Measurements from ENCODE around the gene ZNF48.

Gene ZNF48

DNA sequence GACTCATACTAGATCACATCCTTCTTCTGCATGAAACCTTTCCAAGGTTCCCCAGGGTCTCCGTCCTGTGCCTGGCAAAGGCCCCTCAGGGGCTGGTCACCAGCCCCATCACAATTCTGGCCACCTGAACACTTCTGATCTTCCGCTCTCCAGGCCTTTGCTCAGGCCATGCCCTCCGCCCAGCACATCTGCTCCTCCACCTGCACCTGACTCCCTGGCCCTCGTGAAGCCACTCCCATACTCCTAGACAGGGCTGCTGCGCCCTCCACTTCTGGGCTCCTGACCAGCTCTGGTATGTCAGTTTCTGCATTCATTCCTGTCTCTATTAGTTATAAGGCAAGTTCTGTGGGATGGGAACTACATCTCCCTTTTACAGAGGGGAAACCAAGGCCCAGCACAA is 22.5 kb upstream of the ZNF48 start:
- Histone ChIP-seq H3K36me3 (ENCODE audit: insufficient read depth, low read depth, low read length) (no peaks in the 10 kb centered on the region), H3K9ac (ENCODE audit: low read depth, low read length) (no peak overlapping the region), H3K27ac (ENCODE audit: low read length) (no peak overlapping the region), H3K4me3 (ENCODE audit: low read length) (no peak overlapping the region), H3K9me3 (ENCODE audit: insufficient read depth, low read depth, low read length) (no peaks in the 10 kb centered on the region), H3K27me3 (ENCODE audit: insufficient read depth, low read length) (no peaks in the 10 kb centered on the region), H3K4me1 (ENCODE audit: insufficient read depth, low read length) (peaks cover 20% of the 10 kb centered on the region)

DNA sequence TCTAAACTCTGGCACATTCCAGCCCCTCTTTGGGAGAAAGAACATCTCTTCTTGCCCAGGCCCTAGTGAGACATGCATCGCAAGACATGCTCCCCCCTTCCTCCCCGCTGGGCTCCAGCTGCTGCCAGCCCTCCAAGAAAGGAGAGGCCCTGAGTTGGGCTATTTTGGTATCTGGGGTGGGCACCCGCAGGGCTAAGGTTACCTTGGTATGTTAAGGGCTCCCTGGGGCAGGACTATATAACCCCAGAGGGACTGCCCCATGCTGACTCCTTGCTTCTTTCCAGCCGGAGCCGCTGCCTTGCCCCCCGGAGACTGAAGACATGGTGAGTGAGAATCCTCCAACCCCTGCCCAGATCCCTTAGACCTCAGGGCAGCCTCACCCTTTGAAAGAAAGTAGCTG is 20.7 kb upstream of the ZNF48 start, which contains the start of gene MYL11:
TSS of gene MYL11 (plus strand) at position 265 of the 400 bp plus-strand sequence. CDS start at position 321, 56 bp downstream.
- no peak within 1 kb of the TSS for H3K4me3 ChIP-seq (ENCODE audit: low read length)
- peaks cover 6% of the 10 kb centered on the region for H3K4me1 ChIP-seq (ENCODE audit: insufficient read depth, low read length)

DNA sequence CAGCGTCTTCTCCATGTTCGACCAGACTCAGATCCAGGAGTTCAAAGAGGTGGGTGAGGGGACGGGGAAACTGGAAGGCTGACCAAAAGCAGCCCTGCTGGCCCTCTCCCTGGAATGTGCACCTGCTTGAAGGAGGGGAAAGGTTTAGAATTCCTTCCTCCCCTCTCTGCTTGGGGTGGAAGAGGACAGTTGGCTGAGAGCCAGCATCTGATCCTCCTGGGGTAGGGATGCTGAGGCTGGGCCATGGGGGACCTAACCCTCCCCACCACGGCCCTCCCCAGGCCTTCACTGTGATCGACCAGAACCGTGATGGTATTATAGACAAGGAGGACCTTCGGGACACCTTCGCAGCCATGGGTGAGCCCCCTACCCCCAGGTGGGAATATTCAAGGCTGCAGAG is 19.4 kb upstream of the ZNF48 start:
- Histone ChIP-seq H3K4me1 (ENCODE audit: insufficient read depth, low read length) (peaks cover 6% of the 10 kb centered on the region), H3K9me3 (ENCODE audit: insufficient read depth, low read depth, low read length) (no peaks in the 10 kb centered on the region), H3K27ac (ENCODE audit: low read length) (no peak overlapping the region)

More for the DNA sequence above, 20.7 kb upstream of the ZNF48 start, which contains the start of gene MYL11:
- H3K27me3 ChIP-seq (ENCODE audit: insufficient read depth, low read length): no peaks in the 10 kb centered on the region
- no peak within 1 kb of the TSS for H3K27ac ChIP-seq (ENCODE audit: low read length)
- H3K36me3 ChIP-seq (ENCODE audit: insufficient read depth, low read depth, low read length): no peaks in the 10 kb centered on the region
- H3K9ac ChIP-seq (ENCODE audit: low read depth, low read length): no peak within 1 kb of the TSS; the same call in 1 of the 2 replicates
- no peaks in the 10 kb centered on the region for H3K9me3 ChIP-seq (ENCODE audit: insufficient read depth, low read depth, low read length)

DNA sequence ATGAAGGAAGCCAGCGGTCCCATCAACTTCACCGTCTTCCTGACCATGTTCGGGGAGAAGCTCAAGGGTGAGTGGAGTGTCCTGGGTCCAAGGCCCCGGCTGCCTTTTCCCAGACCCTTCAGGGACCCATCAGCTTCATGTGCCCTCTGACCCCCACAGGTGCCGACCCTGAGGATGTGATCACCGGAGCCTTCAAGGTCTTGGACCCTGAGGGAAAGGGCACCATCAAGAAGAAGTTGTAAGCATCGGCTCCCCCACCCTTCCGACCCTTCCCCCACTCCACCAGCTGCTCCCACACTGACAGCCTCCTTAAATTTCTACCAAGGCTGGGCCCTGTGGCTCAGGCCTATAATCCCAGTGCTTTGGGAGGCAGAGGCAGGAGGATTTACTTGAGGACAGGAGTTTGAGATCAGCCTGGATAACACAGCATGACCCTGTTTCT is 18.7 kb upstream of the ZNF48 start:
- no peak overlapping the region for H3K27ac ChIP-seq (ENCODE audit: low read length)
- 0 out of 2 replicates have a peak, but pooled peaks cover 4% of the 10 kb centered on the region for H3K36me3 ChIP-seq (ENCODE audit: insufficient read depth, low read depth, low read length)
- no peaks in the 10 kb centered on the region for H3K27me3 ChIP-seq (ENCODE audit: insufficient read depth, low read length)
- H3K4me3 ChIP-seq (ENCODE audit: low read length): no peak overlapping the region
- no peaks in the 10 kb centered on the region for H3K9me3 ChIP-seq (ENCODE audit: insufficient read depth, low read depth, low read length)
- peaks cover 6% of the 10 kb centered on the region for H3K4me1 ChIP-seq (ENCODE audit: insufficient read depth, low read length)
- H3K9ac ChIP-seq (ENCODE audit: low read depth, low read length): peak overlapping the region; percentile 95; the same call in 1 of the 2 replicates

More for the DNA sequence above, 19.4 kb upstream of the ZNF48 start:
- no peaks in the 10 kb centered on the region for H3K27me3 ChIP-seq (ENCODE audit: insufficient read depth, low read length)
- H3K36me3 ChIP-seq (ENCODE audit: insufficient read depth, low read depth, low read length): 0 out of 2 replicates have a peak, but pooled peaks cover 4% of the 10 kb centered on the region
- H3K9ac ChIP-seq (ENCODE audit: low read depth, low read length): no peak overlapping the region; the same call in 1 of the 2 replicates
- no peak overlapping the region for H3K4me3 ChIP-seq (ENCODE audit: low read length)

DNA sequence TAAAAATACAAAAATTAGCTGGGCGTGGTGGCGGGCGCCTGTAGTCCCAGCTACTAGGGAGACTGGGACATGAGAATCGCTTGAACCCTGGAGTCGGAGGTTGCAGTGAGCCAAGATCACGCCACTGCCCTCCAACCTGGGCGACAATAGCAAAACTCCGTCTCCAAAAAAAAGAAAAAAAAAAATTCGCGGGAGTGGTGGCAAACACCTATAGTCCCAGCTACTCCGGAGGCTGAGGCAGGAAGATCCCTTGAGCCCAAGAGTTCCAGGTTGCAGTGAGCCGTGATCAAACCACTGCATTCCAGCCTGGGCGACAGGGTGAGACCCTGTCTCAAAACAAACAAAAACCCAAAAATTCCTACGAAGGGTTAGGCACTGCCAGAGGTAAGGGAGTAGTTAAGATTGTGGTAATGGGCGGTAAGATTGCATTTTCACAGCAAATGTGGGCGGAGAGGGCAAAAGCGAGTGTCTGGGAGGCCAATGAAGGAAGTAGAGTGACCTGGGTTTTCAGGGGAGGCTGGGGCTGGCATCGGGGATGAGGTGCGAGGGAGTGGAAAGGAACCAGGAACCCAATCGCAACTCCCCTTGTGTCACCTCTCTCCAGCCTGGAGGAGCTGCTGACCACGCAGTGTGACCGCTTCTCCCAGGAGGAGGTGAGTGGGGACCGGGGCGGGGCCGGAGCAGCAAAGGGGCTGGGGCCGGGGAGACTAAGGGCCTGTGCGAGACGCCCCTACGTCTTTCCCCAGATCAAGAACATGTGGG is 18.0 kb upstream of the ZNF48 start:
- peak overlapping the region; percentile 95; the same call in 1 of the 2 replicates for H3K9ac ChIP-seq (ENCODE audit: low read depth, low read length)
- no peaks in the 10 kb centered on the region for H3K27me3 ChIP-seq (ENCODE audit: insufficient read depth, low read length)
- peak overlapping the region; percentile 86 for H3K27ac ChIP-seq (ENCODE audit: low read length)
- H3K4me3 ChIP-seq (ENCODE audit: low read length): peak overlapping the region; percentile 84
- H3K36me3 ChIP-seq (ENCODE audit: insufficient read depth, low read depth, low read length): 0 out of 2 replicates have a peak, but pooled peaks cover 4% of the 10 kb centered on the region
- peaks cover 6% of the 10 kb centered on the region for H3K4me1 ChIP-seq (ENCODE audit: insufficient read depth, low read length)
- no peaks in the 10 kb centered on the region for H3K9me3 ChIP-seq (ENCODE audit: insufficient read depth, low read depth, low read length)

DNA sequence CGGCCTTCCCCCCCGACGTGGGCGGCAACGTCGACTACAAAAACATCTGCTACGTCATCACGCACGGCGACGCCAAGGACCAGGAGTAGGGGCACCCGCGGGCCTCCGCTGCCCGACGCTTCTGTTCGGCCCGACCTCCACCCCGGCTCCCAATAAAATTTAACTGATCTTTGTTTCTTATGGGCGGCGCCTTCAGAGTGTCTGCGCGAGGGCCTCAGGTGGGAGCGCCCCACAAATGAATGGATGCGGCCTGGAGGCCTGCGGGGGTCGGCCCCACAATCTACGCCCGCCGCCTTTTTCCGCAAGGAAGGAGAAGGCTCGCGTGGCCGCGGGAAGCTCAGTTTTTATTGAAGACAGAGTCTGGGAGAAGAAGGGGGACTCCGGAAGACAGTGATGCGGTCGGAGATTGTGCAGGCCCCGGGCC is 17.4 kb upstream of the ZNF48 start:
- Histone ChIP-seq H3K4me1 (ENCODE audit: insufficient read depth, low read length) (peaks cover 6% of the 10 kb centered on the region), H3K9ac (ENCODE audit: low read depth, low read length) (peak overlapping the region; percentile 95; the same call in 1 of the 2 replicates), H3K9me3 (ENCODE audit: insufficient read depth, low read depth, low read length) (no peaks in the 10 kb centered on the region), H3K36me3 (ENCODE audit: insufficient read depth, low read depth, low read length) (0 out of 2 replicates have a peak, but pooled peaks cover 4% of the 10 kb centered on the region), H3K27me3 (ENCODE audit: insufficient read depth, low read length) (no peaks in the 10 kb centered on the region), H3K4me3 (ENCODE audit: low read length) (peak overlapping the region; percentile 84; the same call in 1 of the 2 replicates), H3K27ac (ENCODE audit: low read length) (peak overlapping the region; percentile 100)

DNA sequence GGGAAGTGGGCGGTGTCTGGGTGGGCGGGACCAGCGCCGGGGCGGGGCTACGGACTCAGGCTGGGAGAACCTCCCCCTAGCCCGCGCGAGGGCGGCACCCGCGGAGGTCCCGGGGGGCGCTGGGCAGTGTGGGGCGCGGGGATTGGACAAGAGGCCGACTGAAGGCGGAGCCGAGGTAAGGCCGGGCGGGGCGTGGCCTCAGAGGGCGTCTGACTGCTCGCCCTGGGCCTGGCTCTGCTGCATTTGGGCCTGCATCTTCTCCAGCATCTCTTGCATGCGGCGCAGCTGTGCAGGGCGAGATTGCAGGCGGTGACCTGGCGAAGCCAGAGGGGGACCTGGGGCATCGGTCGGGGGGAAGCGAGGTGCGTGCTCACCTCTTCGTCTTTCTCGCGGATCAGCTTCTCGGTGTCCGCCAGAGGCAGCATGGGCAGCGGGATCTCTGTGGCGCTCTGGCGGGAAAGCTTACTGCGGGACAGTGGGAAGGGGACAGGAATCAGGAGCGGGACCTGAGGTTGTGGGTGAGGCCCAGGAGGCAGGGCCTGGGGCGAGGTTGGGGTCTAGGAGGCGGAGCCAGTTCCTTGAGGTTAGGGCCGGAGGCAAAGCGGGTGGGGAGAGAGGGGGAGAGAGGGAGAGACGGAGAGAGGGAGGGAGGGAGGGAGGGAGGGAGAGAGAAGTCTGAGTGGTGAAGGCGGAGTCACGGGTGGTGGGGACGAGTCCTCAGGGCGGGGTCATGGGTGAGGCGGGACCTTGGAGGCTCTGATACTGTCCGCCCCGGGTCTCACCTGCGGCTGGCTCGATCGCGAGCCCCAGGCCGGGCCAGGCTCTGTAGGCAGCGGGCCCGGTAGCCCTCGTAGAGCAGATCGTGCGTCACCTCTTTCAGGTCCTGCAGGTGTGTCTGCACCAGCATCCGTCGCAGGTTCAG is 16.7 kb upstream of the ZNF48 start:
- peaks cover 6% of the 10 kb centered on the region for H3K4me1 ChIP-seq (ENCODE audit: insufficient read depth, low read length)
- H3K27me3 ChIP-seq (ENCODE audit: insufficient read depth, low read length): no peaks in the 10 kb centered on the region
- H3K9me3 ChIP-seq (ENCODE audit: insufficient read depth, low read depth, low read length): no peaks in the 10 kb centered on the region
- H3K4me3 ChIP-seq (ENCODE audit: low read length): peak overlapping the region; percentile 98
- H3K27ac ChIP-seq (ENCODE audit: low read length): peak overlapping the region; percentile 100
- H3K9ac ChIP-seq (ENCODE audit: low read depth, low read length): peak overlapping the region; percentile 98
- H3K36me3 ChIP-seq (ENCODE audit: insufficient read depth, low read depth, low read length): 0 out of 2 replicates have a peak, but pooled peaks cover 4% of the 10 kb centered on the region

DNA sequence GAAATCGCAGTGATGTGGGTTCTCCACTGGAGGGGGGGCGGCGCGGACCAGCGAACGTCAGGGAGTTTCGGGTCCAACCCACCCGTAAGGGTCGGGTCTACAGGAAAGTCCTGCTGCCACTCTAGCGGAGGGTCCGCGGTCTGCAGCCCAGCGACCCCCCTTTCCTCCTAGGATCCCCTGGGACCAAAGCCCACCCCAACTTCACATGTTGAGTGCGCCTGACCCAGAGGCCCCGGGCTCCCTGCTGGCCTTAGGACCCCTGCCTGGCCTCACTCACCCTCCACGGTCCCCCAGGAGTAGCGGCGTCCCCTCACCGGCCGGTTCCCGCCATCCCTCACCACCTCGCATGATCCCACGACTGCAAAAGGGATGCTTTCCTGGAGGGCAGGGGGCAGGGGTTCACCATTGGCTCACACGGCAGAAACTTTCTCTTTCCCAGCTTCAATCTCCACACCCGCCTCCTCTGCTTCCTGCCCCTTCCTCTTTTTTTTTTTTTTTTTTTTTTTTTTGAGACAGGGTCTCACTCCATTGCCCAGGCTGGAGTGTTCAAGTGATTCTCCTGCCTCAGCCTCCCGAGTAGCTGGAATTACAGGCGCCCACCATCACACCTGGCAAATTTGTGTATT is 15.9 kb upstream of the ZNF48 start:
- Histone ChIP-seq H3K4me1 (ENCODE audit: insufficient read depth, low read length) (peaks cover 6% of the 10 kb centered on the region), H3K27ac (ENCODE audit: low read length) (no peak overlapping the region), H3K36me3 (ENCODE audit: insufficient read depth, low read depth, low read length) (0 out of 2 replicates have a peak, but pooled peaks cover 4% of the 10 kb centered on the region)

DNA sequence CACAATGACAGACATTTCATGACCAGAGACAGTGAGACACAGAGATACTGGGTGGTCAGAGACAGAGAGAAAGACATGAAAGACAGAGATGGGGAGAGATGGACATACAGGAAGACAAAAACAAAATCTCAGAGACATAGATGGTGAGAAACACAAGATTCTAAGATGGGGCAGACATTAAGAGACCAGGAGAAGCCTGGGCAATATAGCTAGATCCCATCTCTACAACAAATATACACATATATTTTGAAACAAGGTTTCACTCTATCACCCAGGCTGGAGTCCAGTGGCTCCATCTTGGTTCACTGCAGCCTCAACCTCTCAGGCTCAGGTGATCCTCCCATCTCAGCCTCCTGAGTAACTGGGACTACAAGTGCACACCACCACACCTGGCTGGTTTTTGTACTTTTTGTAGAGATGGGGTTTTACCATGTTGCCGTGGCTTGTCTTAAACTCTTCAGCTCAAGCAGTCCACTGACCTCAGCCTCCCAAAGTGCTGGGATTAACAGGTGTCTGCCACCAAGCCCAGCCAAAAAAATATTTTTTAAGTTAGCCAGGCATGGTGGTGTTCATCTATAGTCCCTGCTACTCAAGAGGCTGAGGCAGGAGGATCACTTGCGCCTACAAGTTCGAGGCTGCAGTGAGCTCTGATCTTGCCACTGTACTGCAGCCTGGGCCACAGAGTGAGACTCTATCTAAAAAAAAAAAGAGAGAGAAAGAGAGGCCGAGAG is 15.0 kb upstream of the ZNF48 start:
- H3K9me3 ChIP-seq (ENCODE audit: insufficient read depth, low read depth, low read length): no peaks in the 10 kb centered on the region
- no peak overlapping the region for H3K9ac ChIP-seq (ENCODE audit: low read depth, low read length)
- H3K27ac ChIP-seq (ENCODE audit: low read length): no peak overlapping the region
- H3K36me3 ChIP-seq (ENCODE audit: insufficient read depth, low read depth, low read length): 0 out of 2 replicates have a peak, but pooled peaks cover 4% of the 10 kb centered on the region
- H3K4me3 ChIP-seq (ENCODE audit: low read length): no peak overlapping the region
- H3K4me1 ChIP-seq (ENCODE audit: insufficient read depth, low read length): peaks cover 6% of the 10 kb centered on the region
- H3K27me3 ChIP-seq (ENCODE audit: insufficient read depth, low read length): no peaks in the 10 kb centered on the region

More for the DNA sequence above, 15.9 kb upstream of the ZNF48 start:
- H3K4me3 ChIP-seq (ENCODE audit: low read length): peak overlapping the region; percentile 98
- no peaks in the 10 kb centered on the region for H3K9me3 ChIP-seq (ENCODE audit: insufficient read depth, low read depth, low read length)
- H3K9ac ChIP-seq (ENCODE audit: low read depth, low read length): peak overlapping the region; percentile 75; the same call in 1 of the 2 replicates
- no peaks in the 10 kb centered on the region for H3K27me3 ChIP-seq (ENCODE audit: insufficient read depth, low read length)

DNA sequence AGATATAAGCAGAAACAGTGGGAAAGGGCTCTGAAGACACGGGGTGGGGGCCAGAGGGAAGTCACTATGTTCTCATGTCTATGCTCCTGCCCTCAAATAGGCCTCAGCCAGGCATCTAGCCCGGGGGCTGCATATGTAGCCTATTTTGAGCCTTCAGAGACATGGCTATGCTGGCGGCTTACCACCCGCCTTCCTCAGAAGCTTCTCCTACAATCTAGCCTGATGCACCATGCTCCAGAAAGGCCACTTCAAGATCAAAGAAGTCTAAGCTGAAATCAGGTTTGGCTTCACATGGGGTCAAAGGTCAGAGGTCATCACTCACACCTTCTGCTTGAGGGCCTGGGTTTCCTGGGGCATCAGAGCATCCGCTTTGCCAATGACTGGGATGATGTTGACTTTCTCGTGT is 14.4 kb upstream of the ZNF48 start:
- Histone ChIP-seq H3K9ac (ENCODE audit: low read depth, low read length) (no peak overlapping the region), H3K9me3 (ENCODE audit: insufficient read depth, low read depth, low read length) (no peaks in the 10 kb centered on the region)

More for the DNA sequence above, 14.4 kb upstream of the ZNF48 start:
- Histone ChIP-seq H3K27ac (ENCODE audit: low read length) (no peak overlapping the region), H3K36me3 (ENCODE audit: insufficient read depth, low read depth, low read length) (0 out of 2 replicates have a peak, but pooled peaks cover 4% of the 10 kb centered on the region), H3K4me3 (ENCODE audit: low read length) (no peak overlapping the region), H3K4me1 (ENCODE audit: insufficient read depth, low read length) (peaks cover 6% of the 10 kb centered on the region), H3K27me3 (ENCODE audit: insufficient read depth, low read length) (no peaks in the 10 kb centered on the region)
